ENCODE data around the gene TACR2.

Gene TACR2

GRCh38 chr10:69459893-69460575, 43.3 kb upstream of the TACR2 start:
- Histone ChIP-seq H3K4me1 (peaks cover 36 to 100% (median 93%) of the 10 kb centered on the region in 10 experiments), H3K27me3 (no peaks in the 10 kb centered on the region), H3K4me3 (peak overlapping the region in 1 of 10 experiments; percentile 2; a peak in 1 of 20 replicates), H4K20me1 (no peaks in the 10 kb centered on the region), H3K9ac (peak overlapping the region in 10 of 11 experiments; percentile 45 to 78 (median 70); a peak in 15 of 22 replicates), H3K27ac (peak overlapping the region; percentile 71 to 91 (median 81)), H3K9me3 (replicated peaks in 1 of 11) (no peaks in the 10 kb centered on the region), H3K36me3 (peaks cover 0 to 18% (median 0%) of the 10 kb centered on the region in 11 experiments; a peak in 5 of 22 replicates), H3K4me2 (peak overlapping the region; percentile 74 to 96 (median 88))
- no peak for TF ChIP-seq Cebpa-rat (IDR thresholded peaks at IDR 0.05)

GRCh38 chr10:69459101-69459790, 42.5 kb upstream of the TACR2 start:
- H3K9ac ChIP-seq = no peak overlapping the region; a peak in 2 of 22 replicates
- H4K20me1 ChIP-seq = no peaks in the 10 kb centered on the region
- H3K4me1 ChIP-seq = peaks cover 28 to 100% (median 90%) of the 10 kb centered on the region in 10 experiments
- H3K9me3 ChIP-seq (replicated peaks in 1 of 11) = no peaks in the 10 kb centered on the region
- no peak for TF ChIP-seq Cebpa-rat (IDR thresholded peaks at IDR 0.05)
- H3K4me2 ChIP-seq = peak overlapping the region in 9 of 11 experiments; percentile 74 to 96 (median 88); a peak in 15 of 22 replicates
- H3K27me3 ChIP-seq = no peaks in the 10 kb centered on the region
- peaks cover 0 to 18% (median 0%) of the 10 kb centered on the region in 11 experiments; a peak in 5 of 22 replicates for H3K36me3 ChIP-seq
- H3K4me3 ChIP-seq = no peak overlapping the region
- peak overlapping the region in 10 of 11 experiments; percentile 20 to 91 (median 82); a peak in 18 of 22 replicates for H3K27ac ChIP-seq

GRCh38 chr10:69458430-69459100, 41.8 kb upstream of the TACR2 start:
- Histone ChIP-seq H3K9me3 (replicated peaks in 1 of 11) (no peaks in the 10 kb centered on the region), H3K27me3 (no peaks in the 10 kb centered on the region), H3K4me3 (no peak overlapping the region), H4K20me1 (no peaks in the 10 kb centered on the region), H3K9ac (no peak overlapping the region; a peak in 2 of 22 replicates), H3K27ac (peak overlapping the region in 7 of 11 experiments; percentile 25 to 91 (median 77); a peak in 12 of 22 replicates), H3K4me1 (peaks cover 23 to 100% (median 87%) of the 10 kb centered on the region in 10 experiments), H3K4me2 (peak overlapping the region in 7 of 11 experiments; percentile 74 to 96 (median 88); a peak in 14 of 22 replicates), H3K36me3 (peaks cover 0 to 18% (median 0%) of the 10 kb centered on the region in 11 experiments; a peak in 6 of 22 replicates)
- TF ChIP-seq Cebpa-rat (IDR thresholded peaks at IDR 0.05) = no peak

GRCh38 chr10:69457771-69458237, 41.1 kb upstream of the TACR2 start:
- Histone ChIP-seq H3K4me3 (no peak overlapping the region), H3K27me3 (no peaks in the 10 kb centered on the region), H3K27ac (peak overlapping the region in 7 of 11 experiments; percentile 31 to 85 (median 46); a peak in 13 of 22 replicates), H3K4me2 (peak overlapping the region in 8 of 11 experiments; percentile 42 to 96 (median 84); a peak in 13 of 22 replicates), H3K9me3 (replicated peaks in 1 of 11) (no peaks in the 10 kb centered on the region), H4K20me1 (no peaks in the 10 kb centered on the region), H3K36me3 (peaks cover 0 to 18% (median 0%) of the 10 kb centered on the region in 11 experiments; a peak in 6 of 22 replicates), H3K4me1 (peaks cover 23 to 100% (median 87%) of the 10 kb centered on the region in 10 experiments), H3K9ac (peak overlapping the region in 1 of 11 experiments; percentile 54; a peak in 1 of 22 replicates)
- TF ChIP-seq Cebpa-rat (IDR thresholded peaks at IDR 0.05) = no peak

- Histone ChIP-seq H3K27me3 (no peaks in the 10 kb centered on the region), H4K20me1 (no peaks in the 10 kb centered on the region), H3K4me2 (peak overlapping the region in 10 of 11 experiments; percentile 13 to 94 (median 77); a peak in 18 of 22 replicates), H3K36me3 (peaks cover 0 to 18% (median 0%) of the 10 kb centered on the region in 11 experiments; a peak in 6 of 22 replicates), H3K4me3 (no peak overlapping the region), H3K9me3 (replicated peaks in 1 of 11) (no peaks in the 10 kb centered on the region), H3K4me1 (peaks cover 27 to 100% (median 87%) of the 10 kb centered on the region in 10 experiments), H3K27ac (peak overlapping the region in 5 of 11 experiments; percentile 32 to 85 (median 77); a peak in 6 of 22 replicates), H3K9ac (peak overlapping the region in 1 of 11 experiments; percentile 22; a peak in 1 of 22 replicates)
- no peak for TF ChIP-seq Cebpa-rat (IDR thresholded peaks at IDR 0.05)
Observed at GRCh38 chr10:69456880-69457693, 40.4 kb upstream of the TACR2 start.

GRCh38 chr10:69455006-69455763, 38.5 kb upstream of the TACR2 start:
- peak overlapping the region in 5 of 11 experiments; percentile 47 to 99 (median 97); a peak in 9 of 22 replicates for H3K4me2 ChIP-seq
- H3K36me3 ChIP-seq = peaks cover 0 to 18% (median 0%) of the 10 kb centered on the region in 11 experiments; a peak in 6 of 22 replicates
- H4K20me1 ChIP-seq = no peaks in the 10 kb centered on the region
- no peaks in the 10 kb centered on the region for H3K27me3 ChIP-seq
- no peak overlapping the region for H3K9ac ChIP-seq
- no peak for TF ChIP-seq Cebpa-rat (IDR thresholded peaks at IDR 0.05)
- H3K4me1 ChIP-seq = peaks cover 22 to 98% (median 84%) of the 10 kb centered on the region in 10 experiments
- H3K9me3 ChIP-seq (replicated peaks in 1 of 11) = no peaks in the 10 kb centered on the region
- H3K4me3 ChIP-seq = no peak overlapping the region
- no peak overlapping the region for H3K27ac ChIP-seq

GRCh38 chr10:69453795-69454194, 37.1 kb upstream of the TACR2 start:
- no peak for TF ChIP-seq Cebpa-rat (IDR thresholded peaks at IDR 0.05)
- H3K4me2 ChIP-seq = peak overlapping the region in 8 of 11 experiments; percentile 1 to 99 (median 98); a peak in 14 of 22 replicates
- peaks cover 27 to 98% (median 84%) of the 10 kb centered on the region in 10 experiments for H3K4me1 ChIP-seq
- H3K27me3 ChIP-seq = no peaks in the 10 kb centered on the region
- H3K9ac ChIP-seq = 0 out of 22 replicates have a peak overlapping the region, but pooled peaks of 1 of the 11 experiments have one; percentile 12
- H4K20me1 ChIP-seq = no peaks in the 10 kb centered on the region
- peak overlapping the region in 2 of 10 experiments; percentile 73 to 77; a peak in 3 of 20 replicates for H3K4me3 ChIP-seq
- no peaks in the 10 kb centered on the region for H3K9me3 ChIP-seq (replicated peaks in 1 of 11)
- H3K27ac ChIP-seq = no peak overlapping the region
- peaks cover 0 to 18% (median 0%) of the 10 kb centered on the region in 11 experiments; a peak in 6 of 22 replicates for H3K36me3 ChIP-seq

All from BLaER1 treated with 17β-estradiol and CSF1 and Interleukin-3, amounts not matched to agents 10 nM and 100 nM (cell line).